Keratinocyte (primary cell): ENCODE measurements around the gene ZCRB1. TPM values are rescaled to one million over a fixed set of nuclear protein-coding genes. Genes with fewer than 3 reads are reported as not detected.

ENCODE experiments used
- DNase-seq: peaks from one replicate; pipeline ENCODE4 v3.0.0-alpha.2; 2011; ENCODE audit warnings: low read depth, missing footprints, low spot score
- FAIRE-seq: peaks from 2 replicates; lab custom pipeline; 2011; peaks lifted over from hg19 to GRCh38; lab: Jason Lieb, UNC
- H2AFZ ChIP-seq: 2 replicates; pipeline ENCODE4 v1.6.0; 2012; ENCODE audit warnings: low read length, control low read depth, inconsistent platforms; ENCODE audit not compliant: control insufficient read depth
- H3K27ac ChIP-seq: 2 replicates; pipeline ENCODE4 v1.5.1; 2011; ENCODE audit warnings: low read length; ENCODE audit not compliant: control insufficient read depth, insufficient read depth
- H3K27me3 ChIP-seq: 3 replicates; pipeline ENCODE4 v1.6.0; 2011; ENCODE audit warnings: low read length; ENCODE audit not compliant: control insufficient read depth, insufficient read depth; ENCODE audit errors: extremely low read depth
- H3K36me3 ChIP-seq, 2 experiments: 2 replicates in 1 of 2; 3 replicates in 1 of 2; pipeline ENCODE4 v1.5.1; 2011; ENCODE audit warnings: low read length in 2 of 2, mild to moderate bottlenecking in 1 of 2; ENCODE audit not compliant: control insufficient read depth in 2 of 2, insufficient read depth in 2 of 2; ENCODE audit errors: extremely low read depth in 1 of 2
- H3K4me1 ChIP-seq: 3 replicates; pipeline ENCODE4 v1.5.1; 2011; ENCODE audit warnings: low read length; ENCODE audit not compliant: control insufficient read depth, insufficient read depth; ENCODE audit errors: extremely low read depth
- H3K4me2 ChIP-seq: 3 replicates; pipeline ENCODE4 v1.6.0; 2011; ENCODE audit warnings: low read depth, low read length; ENCODE audit not compliant: control insufficient read depth, insufficient read depth; ENCODE audit errors: extremely low read depth
- H3K4me3 ChIP-seq, 3 experiments: fragments of 200-600 bp in 1 of 3; sonication (generic) in 1 of 3; 2 replicates in 2 of 3; 3 replicates in 1 of 3; pipeline ENCODE4 v1.5.1; 2011 to 2016; ENCODE audit warnings: low read length in 3 of 3, mild to moderate bottlenecking in 3 of 3, control low read depth in 2 of 3, inconsistent platforms in 1 of 3, low read depth in 1 of 3, mixed read lengths in 1 of 3, mixed run types in 1 of 3, moderate library complexity in 1 of 3; ENCODE audit not compliant: control insufficient read depth in 2 of 3, insufficient read depth in 2 of 3; ENCODE audit errors: extremely low read depth in 1 of 3
- H3K79me2 ChIP-seq: 2 replicates; pipeline ENCODE4 v1.6.0; 2012; ENCODE audit warnings: low read length; ENCODE audit not compliant: control insufficient read depth, insufficient read depth
- H3K9ac ChIP-seq: 3 replicates; pipeline ENCODE4 v1.6.0; 2011; ENCODE audit warnings: low read length; ENCODE audit not compliant: control insufficient read depth, insufficient read depth; ENCODE audit errors: extremely low read depth
- H3K9me1 ChIP-seq: 3 replicates; pipeline ENCODE4 v1.6.0; 2011; ENCODE audit warnings: low read length; ENCODE audit not compliant: control insufficient read depth, insufficient read depth; ENCODE audit errors: extremely low read depth
- H3K9me3 ChIP-seq: 2 replicates; pipeline ENCODE4 v1.5.1; 2012; ENCODE audit warnings: low read depth, low read length; ENCODE audit not compliant: control insufficient read depth
- H4K20me1 ChIP-seq: 3 replicates; pipeline ENCODE4 v1.6.0; 2011; ENCODE audit warnings: low read length; ENCODE audit not compliant: control insufficient read depth, insufficient read depth; ENCODE audit errors: extremely low read depth
- EZH2 ChIP-seq: IDR thresholded peaks from one replicate; pipeline ENCODE4 v1.6.1; 2012; ENCODE audit warnings: inconsistent platforms, mild to moderate bottlenecking, low read length, moderate library complexity
- dilution Hi-C: fragments of 300-500 bp; cut with MboI; formaldehyde crosslinking; loops from one replicate; pipeline ENCODE4 v1.7.0; 2020; ENCODE audit warnings: low sequenced_read_pairs; ENCODE audit not compliant: extremely low pct_ligation_motif_present
- polyA plus RNA-seq, 5 experiments: library from polyadenylated mRNA; depleted of rRNA in 3 of 5; stranded (reverse) in 3 of 5; stranded (forward) in 1 of 5; unstranded in 1 of 5; fragments of >200 nt; gene quantifications; 1 replicate in 1 of 5; 2 replicates in 3 of 5; 3 replicates in 1 of 5; pipeline versions ENCODE4 v1.2.1 to v1.2.3, GENCODE V29; 2011 to 2012; ENCODE audit warnings: missing spikeins in 2 of 5, low read depth in 1 of 5, low replicate concordance in 1 of 5
- TF ChIP-seq, protein P1 (sequence below), 3 experiments: IDR thresholded peaks in 1 of 3; conservative IDR thresholded peaks in 1 of 3; optimal IDR thresholded peaks in 1 of 3; 2 replicates in 2 of 3; 3 replicates in 1 of 3; pipeline versions ENCODE3 to v1.5.1; 2011; ENCODE audit warnings: low read length in 3 of 3, mild to moderate bottlenecking in 3 of 3, moderate library complexity in 2 of 3, control low read depth in 1 of 3, inconsistent platforms in 1 of 3; ENCODE audit not compliant: insufficient read depth in 2 of 3; ENCODE audit errors: extremely low read depth in 1 of 3

Gene ZCRB1
- polyA plus RNA-seq, 1 donor (not counting 4 experiments of a cell fraction or from before 2014, with no cell fraction given) = 41.6 TPM

GRCh38 chr12:42285431-42285830 lies 40.5 kb downstream of the ZCRB1 start:
- dilution Hi-C loops = no loop called here
- Histone ChIP-seq H3K4me1 (no peaks in the 10 kb centered on the region), H4K20me1 (no peaks in the 10 kb centered on the region), H3K4me3 (no peak overlapping the region), H3K27me3 (no peaks in the 10 kb centered on the region), H3K79me2 (no peaks in the 10 kb centered on the region), H3K27ac (no peak overlapping the region), H3K36me3 (no peaks in the 10 kb centered on the region), H3K9me3 (no peaks in the 10 kb centered on the region), H3K4me2 (no peak overlapping the region), H3K9me1 (no peaks in the 10 kb centered on the region), H3K9ac (no peak overlapping the region), H2AFZ (no peak overlapping the region)
- no peak for FAIRE-seq
- DNase-seq = no peak
- TF ChIP-seq, protein P1, sequence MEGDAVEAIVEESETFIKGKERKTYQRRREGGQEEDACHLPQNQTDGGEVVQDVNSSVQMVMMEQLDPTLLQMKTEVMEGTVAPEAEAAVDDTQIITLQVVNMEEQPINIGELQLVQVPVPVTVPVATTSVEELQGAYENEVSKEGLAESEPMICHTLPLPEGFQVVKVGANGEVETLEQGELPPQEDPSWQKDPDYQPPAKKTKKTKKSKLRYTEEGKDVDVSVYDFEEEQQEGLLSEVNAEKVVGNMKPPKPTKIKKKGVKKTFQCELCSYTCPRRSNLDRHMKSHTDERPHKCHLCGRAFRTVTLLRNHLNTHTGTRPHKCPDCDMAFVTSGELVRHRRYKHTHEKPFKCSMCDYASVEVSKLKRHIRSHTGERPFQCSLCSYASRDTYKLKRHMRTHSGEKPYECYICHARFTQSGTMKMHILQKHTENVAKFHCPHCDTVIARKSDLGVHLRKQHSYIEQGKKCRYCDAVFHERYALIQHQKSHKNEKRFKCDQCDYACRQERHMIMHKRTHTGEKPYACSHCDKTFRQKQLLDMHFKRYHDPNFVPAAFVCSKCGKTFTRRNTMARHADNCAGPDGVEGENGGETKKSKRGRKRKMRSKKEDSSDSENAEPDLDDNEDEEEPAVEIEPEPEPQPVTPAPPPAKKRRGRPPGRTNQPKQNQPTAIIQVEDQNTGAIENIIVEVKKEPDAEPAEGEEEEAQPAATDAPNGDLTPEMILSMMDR (optimal IDR thresholded peaks at IDR 0.05 in 1 of 3, IDR thresholded peaks at IDR 0.05 in 1 of 3, conservative IDR thresholded peaks at IDR 0.05 in 1 of 3; ENCODE audit: extremely low read depth in 1 of 3, insufficient read depth in 2 of 3, low read length in 3 of 3) = no peak
- no peak for TF ChIP-seq EZH2

DNA sequence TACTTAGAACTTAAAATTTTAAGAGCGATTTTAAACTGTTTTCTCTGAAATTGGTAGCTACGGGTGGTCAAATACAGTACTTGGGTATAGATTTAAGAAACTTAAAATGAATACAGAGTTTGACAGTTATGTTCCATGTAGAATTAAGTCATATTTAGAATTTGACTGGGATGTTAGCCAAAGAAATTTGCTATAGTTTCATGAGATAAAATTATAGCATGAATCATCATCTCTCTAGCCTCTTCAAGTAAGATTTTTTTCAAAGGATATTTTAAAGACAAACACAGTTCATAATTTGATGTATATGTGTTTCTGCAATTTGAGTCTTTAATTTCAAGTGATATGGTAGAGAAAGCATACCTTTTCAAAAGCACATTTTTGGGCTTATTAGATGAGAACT lies 41.0 kb downstream of the ZCRB1 start:
- Histone ChIP-seq H3K9me3 (no peaks in the 10 kb centered on the region), H3K9ac (no peak overlapping the region), H2AFZ (no peak overlapping the region), H3K4me1 (no peaks in the 10 kb centered on the region), H3K9me1 (no peaks in the 10 kb centered on the region), H3K27me3 (no peaks in the 10 kb centered on the region), H3K4me2 (no peak overlapping the region), H3K36me3 (no peaks in the 10 kb centered on the region), H3K79me2 (no peaks in the 10 kb centered on the region), H3K27ac (no peak overlapping the region), H4K20me1 (no peaks in the 10 kb centered on the region), H3K4me3 (no peak overlapping the region)
- DNase-seq (no peak), FAIRE-seq (no peak)
- no peak for TF ChIP-seq EZH2
- TF ChIP-seq, protein P1 (optimal IDR thresholded peaks at IDR 0.05 in 1 of 3, IDR thresholded peaks at IDR 0.05 in 1 of 3, conservative IDR thresholded peaks at IDR 0.05 in 1 of 3; ENCODE audit: extremely low read depth in 1 of 3, insufficient read depth in 2 of 3, low read length in 3 of 3) = no peak
- dilution Hi-C loops = no loop called here
